ENCODE measurements around the gene MAL.

- TF ChIP-seq CTCF (conservative IDR thresholded peaks at IDR 0.05) (no peak), ZFX (IDR thresholded peaks at IDR 0.05) (no peak)
Measured at GRCh38 chr2:95017836-95018235, 7.7 kb upstream of the MAL start.

All from C4-2B (cell line).